Measurements from ENCODE around the gene NRXN3.

GRCh38 chr14:78857974-78858373 is 687.8 kb downstream of the NRXN3 start:
- TF ChIP-seq CTCF (IDR thresholded peaks at IDR 0.05) (no peak), POLR2A (IDR thresholded peaks at IDR 0.05) (no peak)

All from body of pancreas (tissue), 4 donors.